Measurements from ENCODE around the gene YTHDF1.

The YTHDF1 gene

DNA sequence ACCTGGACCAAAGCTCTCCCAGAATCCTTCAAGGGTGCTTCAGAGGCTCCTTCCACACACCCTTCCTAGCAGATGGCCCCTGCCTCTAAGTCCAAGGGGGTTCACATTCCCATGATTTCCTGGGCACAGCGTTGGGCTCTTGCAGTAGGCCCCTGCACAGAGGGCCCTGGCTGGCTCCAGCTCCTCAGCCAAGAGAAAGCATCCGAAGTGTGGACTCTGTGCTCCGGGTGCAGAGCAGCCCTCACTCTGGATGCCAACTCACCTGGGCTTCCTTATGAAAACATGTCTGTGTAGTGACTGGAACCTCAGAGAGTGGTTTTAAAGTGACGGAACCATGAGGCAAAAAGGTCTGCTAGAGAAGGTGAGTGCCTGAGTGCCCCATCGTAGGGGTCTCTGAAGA, 11.6 kb downstream of the YTHDF1 start:
- no peak for DNase-seq

DNA sequence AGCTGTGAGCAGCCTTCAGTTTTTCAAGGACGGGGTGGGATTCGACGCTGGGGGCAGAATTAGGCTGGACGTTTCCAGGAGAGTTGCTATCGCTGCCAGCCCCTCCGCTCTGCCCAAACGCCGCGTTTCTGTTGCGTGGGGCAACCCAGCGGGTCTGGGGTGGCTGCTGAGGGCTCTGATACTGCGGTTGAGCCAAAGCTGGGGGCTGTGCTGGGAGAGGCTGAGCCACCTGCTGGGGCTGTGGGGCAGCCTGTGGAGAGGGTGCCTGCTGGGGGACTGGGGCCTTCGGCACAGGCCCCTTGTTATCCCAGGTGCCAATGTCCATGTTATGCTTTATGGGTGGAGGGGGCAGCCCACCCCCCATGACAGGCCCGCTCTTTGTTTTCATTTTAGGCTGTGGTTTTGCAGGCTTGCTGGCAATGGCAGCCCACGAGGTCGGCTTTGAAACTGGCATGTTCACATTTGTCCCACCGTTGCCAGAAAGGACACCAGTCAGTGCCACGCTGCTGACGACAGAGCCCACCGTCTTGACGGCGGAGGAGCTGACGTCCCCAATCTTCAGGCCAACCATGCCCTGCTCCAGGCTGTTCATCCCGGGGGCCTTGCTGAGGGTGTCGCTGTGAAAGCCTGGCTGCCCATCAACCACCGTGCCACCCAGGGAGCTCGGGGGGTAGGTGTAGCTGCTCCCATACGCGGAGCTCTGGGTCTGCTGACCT, 13.0 kb downstream of the YTHDF1 start:
- DNase-seq = no peak

DNA sequence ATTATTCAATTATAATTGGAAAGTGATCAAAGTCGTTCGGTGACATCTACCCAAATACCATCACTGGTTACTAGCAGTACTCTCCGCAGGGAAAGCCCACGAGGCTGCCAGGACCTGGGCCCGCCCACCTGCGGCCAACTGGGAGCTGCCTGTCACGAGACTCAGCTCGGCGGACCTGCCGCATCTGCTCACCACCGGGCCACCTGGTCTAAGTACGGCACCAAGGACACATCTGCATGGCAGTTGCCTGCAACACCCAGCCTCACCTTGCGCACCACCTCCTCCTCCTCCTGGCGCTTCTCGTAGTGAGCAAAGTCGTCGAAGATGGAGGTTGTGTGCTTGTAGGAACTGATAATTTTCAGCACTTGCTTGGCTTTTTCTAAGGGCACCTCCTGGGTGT, 13.9 kb downstream of the YTHDF1 start:
- DNase-seq = no peak

DNA sequence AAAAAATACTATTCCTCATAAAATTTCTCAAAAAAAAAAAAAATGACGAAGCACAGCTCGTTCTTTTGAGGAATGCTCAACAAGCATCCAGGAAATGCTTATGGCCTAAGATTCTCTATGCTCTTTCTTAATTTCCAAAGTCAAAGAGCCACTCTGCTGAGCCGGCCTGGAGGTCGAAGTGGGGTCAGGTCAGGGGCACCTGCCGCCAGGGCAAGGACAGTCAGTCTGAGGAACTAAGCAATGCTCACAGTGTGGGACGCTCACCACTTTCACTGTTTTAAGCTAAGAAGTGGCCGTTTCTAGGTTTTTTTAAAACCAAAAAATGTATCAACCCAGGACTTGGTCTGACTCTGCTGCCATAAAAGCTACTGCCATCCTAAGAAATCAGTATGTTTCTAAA, 17.3 kb downstream of the YTHDF1 start:
- DNase-seq = no peak

DNA sequence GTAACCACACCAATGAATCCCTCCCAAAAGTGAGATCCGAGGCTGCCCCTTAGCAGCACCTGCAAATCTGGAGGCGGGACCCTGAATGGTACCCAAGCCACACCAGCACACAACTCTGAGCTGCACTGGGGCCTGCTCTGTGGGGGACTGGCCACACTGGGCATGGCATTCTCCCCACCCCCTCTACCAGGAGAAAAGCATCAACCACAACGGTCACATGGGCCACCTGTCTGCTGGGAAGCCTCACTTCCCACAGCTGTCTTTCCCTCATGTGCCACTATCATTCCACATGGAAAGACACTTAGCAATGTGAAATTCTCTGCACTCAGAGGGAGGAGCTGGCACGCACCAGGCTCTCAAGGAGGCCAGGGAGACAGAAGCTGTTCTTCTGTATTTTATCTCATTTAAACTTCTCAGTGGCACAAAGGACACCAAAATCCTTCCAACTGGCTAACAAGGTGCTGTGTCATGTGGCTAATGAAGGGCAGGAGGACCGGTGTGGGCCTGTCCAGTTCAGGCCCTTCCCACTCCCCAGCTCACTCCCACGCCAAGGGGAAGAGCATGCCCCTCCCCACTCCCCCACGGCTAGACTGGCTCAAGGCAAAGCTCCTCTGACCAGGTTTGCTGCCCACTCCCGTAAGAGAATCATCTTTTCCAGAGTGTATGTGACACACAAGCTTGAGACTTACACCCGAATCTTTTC, 19.0 kb downstream of the YTHDF1 start:
- no peak for DNase-seq

DNA sequence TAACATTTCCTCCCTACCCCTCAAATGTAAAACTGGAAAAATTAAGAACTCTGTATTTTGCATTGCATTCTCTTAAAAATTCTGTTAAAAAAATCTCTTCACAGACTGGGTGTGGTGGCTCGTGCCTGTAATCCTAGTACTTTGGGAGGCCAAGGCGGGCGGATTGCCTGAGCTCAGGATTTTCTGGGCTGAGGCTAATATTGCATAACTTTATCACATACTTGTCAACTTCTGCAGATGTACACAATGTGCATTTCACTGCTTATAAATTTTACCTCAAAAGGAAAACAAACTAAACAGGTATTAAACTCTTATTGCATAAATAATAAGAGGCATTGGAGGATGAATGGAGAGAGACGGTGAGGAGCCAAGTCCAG, 21.1 kb downstream of the YTHDF1 start:
- DNase-seq = no peak

DNA sequence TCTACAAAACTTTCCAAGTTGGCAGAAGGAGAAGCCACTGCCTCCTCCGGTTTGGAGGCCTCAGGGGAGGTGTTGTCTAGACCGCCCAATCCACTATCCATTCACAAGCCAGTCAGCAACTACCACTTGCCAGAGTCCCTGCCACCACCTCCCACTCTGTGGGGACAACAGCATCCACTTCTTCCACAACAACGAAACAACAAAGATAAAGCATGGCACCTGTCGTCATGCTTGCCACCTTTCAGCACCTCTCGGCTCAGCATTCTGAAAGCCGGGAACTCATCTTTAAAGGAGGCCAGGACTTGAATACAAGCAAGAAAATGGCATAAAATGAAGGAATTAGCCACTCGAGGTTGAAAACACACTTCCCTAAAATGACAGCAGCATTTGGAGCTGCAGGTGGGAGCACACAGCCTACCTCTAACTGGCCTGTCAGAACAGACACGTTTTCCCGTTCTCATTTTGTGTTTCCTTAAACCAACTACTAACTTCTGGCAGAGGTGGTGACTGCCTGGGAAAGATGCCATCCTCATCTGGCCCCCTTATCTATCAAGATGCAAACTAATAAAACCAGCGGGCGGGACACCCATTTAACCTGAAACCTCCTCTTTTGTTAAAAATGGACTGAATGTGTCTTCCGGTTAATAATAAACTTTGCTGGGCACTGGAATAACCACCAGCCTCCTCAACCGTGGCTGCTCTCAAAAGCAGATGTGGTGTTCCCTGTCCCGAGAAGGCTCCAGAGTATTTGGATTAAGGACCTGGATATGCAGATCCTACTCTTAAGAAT, 21.7 kb downstream of the YTHDF1 start:
- DNase-seq = no peak

DNA sequence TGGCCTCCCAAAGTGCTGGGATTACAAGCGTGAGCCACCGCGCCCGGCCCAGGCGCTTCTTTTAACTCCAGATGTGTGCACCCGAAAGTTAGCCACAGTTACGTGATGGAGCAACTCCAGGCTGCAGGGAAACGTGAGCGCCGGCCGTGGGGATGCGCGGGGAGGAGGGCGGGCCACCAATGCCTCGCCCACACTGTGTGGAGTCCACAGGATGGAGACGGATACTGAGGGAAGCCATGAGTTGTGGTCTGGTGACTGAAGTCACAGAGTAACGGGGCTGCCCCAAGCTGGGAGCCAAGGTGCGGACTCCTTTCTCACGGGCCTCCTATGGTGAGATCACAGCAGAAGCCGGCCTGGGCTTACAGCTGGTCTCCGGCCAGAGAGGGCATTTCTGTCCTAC, 23.2 kb downstream of the YTHDF1 start:
- no peak for DNase-seq

DNA sequence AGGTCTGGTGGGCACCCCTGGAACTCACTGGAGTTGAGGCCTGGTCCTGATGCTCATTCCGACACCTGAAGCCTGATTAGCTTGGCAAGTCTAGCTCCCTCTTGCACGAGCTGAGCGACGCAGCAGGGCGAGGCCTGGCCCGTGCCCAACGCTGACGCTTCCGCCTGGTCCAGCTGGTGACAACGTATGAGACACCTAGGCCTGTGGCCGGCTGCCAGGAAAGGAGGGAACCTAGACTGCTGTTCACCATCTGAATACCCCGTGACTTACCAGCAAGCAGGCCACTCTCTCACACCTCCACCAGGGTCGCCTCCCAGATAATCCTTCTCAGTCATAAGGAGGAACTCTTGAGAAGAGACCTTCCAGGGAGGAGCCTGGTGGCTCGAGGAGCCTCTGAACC, 24.5 kb downstream of the YTHDF1 start:
- DNase-seq = no peak

DNA sequence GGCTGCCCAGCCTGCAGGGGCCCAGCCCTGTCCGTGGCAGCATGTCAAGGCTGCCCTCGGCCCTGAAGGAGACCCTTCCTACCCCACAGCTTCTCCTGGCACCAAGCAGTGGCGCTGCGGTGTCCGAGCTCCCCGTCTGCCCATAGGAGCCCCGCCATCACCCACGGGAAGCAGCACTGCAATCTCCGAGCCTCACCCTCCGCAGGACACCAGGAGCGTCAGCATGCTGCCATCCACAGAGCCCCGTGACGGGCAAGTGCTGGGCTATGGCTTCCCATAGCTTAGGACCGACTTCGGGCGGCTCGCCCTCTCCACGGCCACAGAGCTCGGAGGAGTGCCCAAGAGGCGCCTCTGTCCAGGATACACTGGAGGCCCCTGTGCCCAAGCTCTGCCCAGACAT, 25.1 kb downstream of the YTHDF1 start:
- no peak for DNase-seq

DNA sequence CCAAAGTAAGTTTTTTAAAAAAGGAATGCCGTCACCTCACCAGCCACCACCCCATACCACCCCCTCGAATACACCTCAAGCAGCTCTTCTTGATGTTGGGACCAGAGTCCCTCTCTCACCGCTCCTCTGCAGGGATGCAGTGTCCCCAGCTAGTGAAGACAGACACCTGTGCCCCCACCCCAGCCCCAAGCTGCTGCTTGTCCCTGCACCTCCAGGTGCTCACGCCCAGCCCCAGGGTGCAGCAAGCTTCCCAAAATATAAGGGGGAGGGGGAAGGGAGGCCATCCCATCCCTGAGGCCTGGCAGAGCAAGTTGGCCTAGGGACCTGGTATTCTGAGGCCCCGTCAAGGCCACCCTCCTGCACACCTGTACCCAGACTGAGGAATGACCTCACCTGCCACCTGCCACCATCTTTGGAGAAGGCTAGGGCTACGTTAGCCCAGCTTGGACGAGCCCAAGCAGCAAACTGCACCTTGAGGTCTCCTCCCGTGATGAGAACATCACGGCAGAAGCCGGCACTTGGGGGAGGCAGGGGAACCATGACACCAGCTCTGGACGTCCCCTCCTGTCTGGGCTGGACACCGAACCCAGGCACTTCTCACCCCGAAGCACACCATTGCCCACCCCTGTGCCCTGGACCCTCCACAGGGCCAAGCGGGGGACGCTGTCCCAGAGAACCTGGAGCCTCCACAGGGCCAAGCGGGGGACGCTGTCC, 25.9 kb downstream of the YTHDF1 start:
- no peak for DNase-seq

DNA sequence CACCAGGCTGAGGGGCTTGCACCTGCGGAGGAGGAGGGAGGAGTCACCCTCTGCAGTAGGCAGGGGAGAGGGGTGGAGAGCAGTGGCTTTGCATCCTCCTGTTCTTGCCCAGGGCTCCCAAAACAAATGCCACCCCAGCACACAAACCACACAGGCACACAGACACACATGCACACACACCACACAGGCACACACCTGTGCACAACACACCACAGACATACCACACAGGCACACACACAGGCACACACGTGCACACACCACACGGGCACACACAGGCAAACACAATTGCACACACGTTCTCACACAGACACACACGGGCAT, 26.6 kb downstream of the YTHDF1 start:
- DNase-seq = no peak

DNA sequence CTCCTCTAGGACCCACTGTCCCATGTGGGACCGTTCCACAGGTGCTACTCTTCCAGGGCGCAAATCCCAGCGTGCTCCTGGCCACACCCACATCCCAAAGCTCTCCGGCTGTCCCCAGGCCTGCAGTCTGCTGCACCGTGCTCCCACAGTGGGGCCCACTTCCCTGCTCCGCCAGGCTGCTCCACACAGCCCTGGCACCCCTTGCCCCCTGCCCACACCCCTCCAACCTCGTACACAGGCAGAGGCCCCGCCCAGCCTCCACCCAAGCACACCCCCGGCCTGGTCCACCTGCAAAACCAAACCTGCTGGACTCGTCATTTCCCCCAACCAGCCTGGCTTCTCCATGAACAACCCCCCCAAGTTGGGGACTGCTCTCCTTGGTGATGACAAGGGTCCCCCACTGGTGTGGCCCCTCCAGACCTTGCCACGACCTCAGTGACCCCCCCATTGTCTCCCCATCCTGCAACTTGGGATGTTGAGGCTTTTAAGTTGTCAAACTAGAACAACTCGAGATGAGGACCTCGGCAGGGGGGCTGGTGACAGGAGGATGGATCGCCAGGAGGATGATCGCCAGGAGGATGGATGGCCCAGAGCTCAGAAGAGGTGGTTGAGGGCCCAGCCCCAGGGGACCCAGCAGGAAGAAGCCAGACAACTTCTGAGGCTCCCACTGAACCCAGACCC, 27.1 kb downstream of the YTHDF1 start:
- no peak for DNase-seq

DNA sequence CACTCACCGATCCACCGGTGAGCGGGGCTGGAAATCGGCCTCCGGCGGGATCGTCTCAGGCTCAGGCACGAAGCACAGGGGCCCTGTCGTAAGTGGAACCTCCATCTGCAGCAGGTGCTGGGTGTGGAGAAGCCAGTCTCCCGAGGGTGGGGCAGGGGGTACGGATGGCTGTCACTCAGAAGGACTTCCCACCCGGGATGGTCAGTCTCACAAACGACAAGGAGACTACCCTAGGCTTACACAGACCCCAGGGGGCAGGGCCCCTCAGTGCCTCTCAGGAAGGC, 27.8 kb downstream of the YTHDF1 start:
- no peak for DNase-seq

DNA sequence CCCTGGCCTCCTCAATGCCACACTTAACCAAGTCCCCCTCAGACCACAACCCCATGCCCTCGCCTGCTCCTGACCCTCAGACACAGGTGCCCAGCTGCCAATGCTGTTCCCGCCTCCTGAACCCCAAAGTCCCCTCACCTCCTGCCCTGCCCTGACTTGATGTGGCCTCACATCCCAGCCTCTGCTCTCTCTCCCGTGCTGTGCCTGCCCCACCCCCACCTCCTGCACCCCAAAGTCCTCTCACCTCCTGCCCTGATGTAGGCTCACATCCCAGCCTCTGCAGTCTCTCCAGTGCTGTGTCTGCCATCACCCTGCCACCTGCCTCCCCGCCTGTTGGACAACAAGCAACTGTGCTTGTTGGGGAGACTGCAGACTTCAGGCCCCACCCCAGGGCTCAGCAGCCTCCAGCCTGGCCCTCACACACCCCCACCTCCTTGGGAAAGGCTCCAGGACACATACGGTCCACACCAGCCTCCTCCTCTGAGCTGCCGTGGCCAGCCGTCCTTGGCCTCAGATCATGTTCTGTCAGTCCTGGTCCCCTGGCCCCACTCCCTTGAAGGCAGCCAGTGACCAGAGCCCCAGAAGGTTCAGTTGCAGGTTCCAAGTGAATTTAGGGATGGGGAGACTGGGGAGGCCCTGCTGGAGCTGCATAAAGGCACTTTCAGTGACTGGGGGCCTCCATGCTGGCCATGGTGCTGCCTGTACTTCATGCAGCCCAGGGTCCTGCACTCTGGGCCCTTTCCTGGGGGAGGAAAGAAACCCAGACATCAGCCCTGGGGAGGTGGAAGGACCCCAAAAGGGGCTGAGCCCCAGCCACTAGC, 28.4 kb downstream of the YTHDF1 start:
- no peak for DNase-seq

DNA sequence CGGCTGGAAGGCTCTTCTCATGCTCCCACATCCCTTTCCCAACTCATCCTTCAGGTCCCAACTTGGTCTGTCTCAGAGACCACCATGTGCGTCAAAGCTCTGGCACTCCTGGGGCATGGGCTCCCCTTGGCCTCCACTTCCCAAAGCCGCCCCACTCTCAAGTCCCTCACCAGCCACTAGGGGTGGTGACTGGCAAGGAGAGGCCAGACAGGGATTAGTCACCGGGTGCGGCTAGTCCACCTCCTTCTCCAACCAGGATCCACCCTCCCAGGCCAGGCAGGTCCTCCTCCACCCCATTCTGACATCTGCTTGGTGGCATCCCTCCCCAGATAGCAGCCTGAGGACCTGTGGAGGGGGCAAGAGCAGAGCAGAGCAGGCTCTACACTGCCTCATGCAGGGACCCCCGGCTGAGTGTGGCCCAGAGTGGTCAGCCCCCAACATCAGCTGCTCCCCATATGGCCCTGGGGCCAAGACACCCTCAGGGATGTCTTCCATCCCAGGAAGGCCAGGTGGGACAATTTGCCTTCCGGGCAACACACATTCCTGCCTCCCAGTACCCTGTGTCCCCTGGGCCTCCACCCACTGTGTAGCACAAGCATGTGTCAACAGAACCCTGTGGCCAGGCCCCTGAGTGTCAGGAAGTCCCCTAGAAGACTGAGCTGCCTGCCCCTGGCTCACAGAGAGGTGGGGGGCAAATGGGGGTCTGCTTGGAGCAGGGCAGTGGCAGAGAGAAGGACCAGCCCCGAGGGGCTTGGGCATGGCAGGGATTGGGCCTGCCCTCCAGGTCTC, 29.2 kb downstream of the YTHDF1 start:
- no peak for DNase-seq

DNA sequence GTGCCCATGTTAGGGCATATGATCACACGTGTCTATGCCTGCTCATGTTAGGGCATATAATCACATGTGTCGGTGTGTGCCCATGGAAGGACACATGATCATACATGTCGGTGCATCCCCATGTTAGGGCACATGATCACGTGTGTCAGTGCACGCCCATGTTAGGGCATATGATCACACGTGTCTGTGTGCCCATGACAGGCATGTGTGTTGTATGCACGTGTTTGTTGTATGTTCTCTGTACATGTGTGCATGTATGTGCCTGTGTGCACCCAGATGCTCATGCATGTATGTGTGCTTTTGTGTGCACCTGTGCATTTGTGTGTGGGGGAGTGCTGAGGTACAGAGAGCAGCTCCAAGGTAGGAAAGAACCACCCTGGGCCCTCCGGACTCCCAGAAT, 29.8 kb downstream of the YTHDF1 start:
- no peak for DNase-seq

DNA sequence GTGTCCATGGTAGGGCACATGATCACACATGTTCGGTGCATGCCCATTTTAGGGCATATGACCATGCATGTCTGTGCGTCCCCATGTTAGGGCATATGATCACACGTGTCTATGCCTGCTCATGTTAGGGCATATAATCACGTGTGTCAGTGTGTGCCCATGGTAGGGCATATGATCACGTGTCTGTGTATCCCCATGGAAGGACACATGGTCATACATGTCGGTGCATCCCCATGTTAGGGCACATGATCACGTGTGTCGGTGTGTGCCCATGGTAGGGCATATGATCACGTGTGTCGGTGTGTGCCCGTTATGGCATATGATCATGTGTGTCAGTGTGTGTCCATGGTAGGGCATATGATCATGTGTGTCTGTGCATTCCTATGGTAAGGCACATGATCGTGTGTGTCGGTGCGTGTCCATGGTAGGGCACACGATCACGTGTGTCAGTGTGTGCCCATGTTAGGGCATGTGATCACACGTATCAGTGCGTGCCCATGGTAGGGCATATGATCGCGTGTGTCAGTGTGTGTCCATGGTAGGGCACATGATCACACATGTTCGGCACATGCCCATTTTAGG, 30.6 kb downstream of the YTHDF1 start:
- no peak for DNase-seq

DNA sequence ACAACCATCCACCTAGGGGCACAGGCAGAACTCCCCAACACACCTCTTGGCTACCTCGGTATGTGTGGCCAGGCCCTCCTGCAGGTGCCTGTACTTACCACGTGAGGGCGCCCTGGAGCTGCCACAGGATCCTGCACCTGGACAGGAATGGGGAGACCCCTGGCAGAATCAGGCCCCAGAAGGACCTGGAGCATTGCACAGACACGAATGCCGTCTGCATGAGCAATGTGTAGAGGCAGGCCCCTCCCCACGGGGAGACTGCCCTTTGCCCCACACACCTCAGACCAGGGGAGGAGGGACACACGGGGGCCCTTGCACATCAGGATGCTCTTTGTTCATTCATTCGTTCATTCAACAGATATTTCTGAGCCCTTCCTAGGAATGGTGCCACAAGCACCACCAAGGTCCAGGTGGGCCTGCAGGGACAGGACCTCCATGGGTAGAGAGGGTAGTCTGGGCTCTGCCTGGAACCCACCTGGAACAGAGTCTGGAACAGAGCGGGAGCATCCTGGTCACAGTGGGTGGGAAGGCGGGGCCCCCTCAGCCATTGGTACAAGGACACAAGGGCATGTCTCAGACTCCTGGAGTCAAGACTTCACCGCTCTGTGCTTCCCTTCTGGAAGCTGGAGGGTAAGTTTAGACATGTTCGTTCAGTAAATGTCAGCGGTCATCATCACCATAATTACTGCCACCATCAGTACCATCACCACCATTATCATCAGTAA, 32.3 kb downstream of the YTHDF1 start:
- DNase-seq = peak; percentile 69

DNA sequence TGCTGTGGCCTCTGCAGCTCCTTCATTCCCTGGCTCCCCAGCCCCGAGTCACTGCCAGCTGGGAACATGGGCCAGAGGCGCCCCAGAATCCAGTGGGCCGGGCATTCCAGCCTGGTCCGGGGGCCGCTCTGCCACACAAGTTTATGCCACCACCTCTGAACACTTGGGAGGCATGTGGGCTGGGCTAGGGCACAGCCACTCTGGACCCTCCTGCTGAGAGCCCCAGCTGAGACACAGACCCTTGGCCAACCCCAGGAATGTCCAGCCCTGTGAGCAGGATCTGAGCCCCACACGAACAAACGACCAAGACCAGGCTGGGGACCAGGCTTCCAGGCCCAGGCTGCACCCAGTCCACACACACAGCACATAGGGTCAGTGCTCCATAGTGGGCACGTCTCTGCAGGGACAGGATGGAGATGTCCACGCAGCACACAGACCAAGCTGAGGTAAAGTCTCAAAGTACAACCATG, 33.0 kb downstream of the YTHDF1 start:
- no peak for DNase-seq

Measured in stimulated activated CD4-positive, alpha-beta T cell treated with anti-CD3 and anti-CD28 coated beads, Interleukin-2, amount 100 ng/mL, for 24 hours (primary cell).